CD4-positive, alpha-beta T cell (primary cell): ENCODE results near the gene CACNA2D2. TPM values are rescaled to one million over a fixed set of nuclear protein-coding genes. Genes with fewer than 3 reads are reported as not detected.
A peak's percentile ranks its signal among the peaks of the same experiment; 100 is the strongest.

Experiments
- ATAC-seq: fragments of 200-7000 bp; cut with Tn5 transposase; one replicate; pipeline ENCODE4 v1.10.0; 2022; ENCODE audit warnings: mild to moderate bottlenecking; ENCODE audit not compliant: poor library complexity
- CTCF ChIA-PET: fragments of 350-600 bp; sonication (Branson Sonifier 250); formaldehyde crosslinking; loops from one replicate; lab custom pipeline; 2021; ENCODE audit warnings: antibody characterized with exemption, inconsistent platforms; lab: Charles Lee
- POLR2A ChIA-PET: fragments of 350-600 bp; sonication (Branson Sonifier 250); formaldehyde crosslinking; loops from one replicate; lab custom pipeline; 2021; ENCODE audit warnings: antibody characterized with exemption, inconsistent platforms; lab: Charles Lee
- DNase-seq, 14 experiments: peaks; one replicate each; pipeline ENCODE4 v3.0.0-alpha.2; 2013 to 2020; ENCODE audit warnings: mixed read lengths in 2 of 14
- H3K27ac ChIP-seq, 2 donors: one replicate each; pipeline versions ENCODE4 v1.5.1 to v1.7.0; 2013; ENCODE audit warnings: low read length in 2 of 2, low read depth in 1 of 2, mild to moderate bottlenecking in 1 of 2
- H3K27me3 ChIP-seq, 2 experiments: 1 replicate in 1 of 2; 2 replicates in 1 of 2; pipeline versions ENCODE4 v1.6.1 to v1.7.0; 2013; ENCODE audit warnings: low read length in 2 of 2, control low read depth in 1 of 2, mild to moderate bottlenecking in 1 of 2, moderate library complexity in 1 of 2; ENCODE audit not compliant: insufficient read depth in 2 of 2, control insufficient read depth in 1 of 2
- H3K36me3 ChIP-seq: one replicate; pipeline ENCODE4 v1.6.1; 2013; ENCODE audit warnings: low read length, control low read depth; ENCODE audit not compliant: insufficient read depth
- H3K4me1 ChIP-seq: one replicate; pipeline ENCODE4 v1.6.1; 2013; ENCODE audit warnings: low read length, control low read depth; ENCODE audit not compliant: insufficient read depth
- H3K4me3 ChIP-seq: one replicate; pipeline ENCODE4 v1.5.1; 2013; ENCODE audit warnings: mild to moderate bottlenecking, low read length, moderate library complexity
- H3K9me3 ChIP-seq, 2 experiments: 1 replicate in 1 of 2; 2 replicates in 1 of 2; pipeline versions ENCODE4 v1.6.1 to v1.7.0; 2013; ENCODE audit warnings: low read length in 2 of 2, mild to moderate bottlenecking in 2 of 2, control low read depth in 1 of 2, moderate library complexity in 1 of 2; ENCODE audit not compliant: control insufficient read depth in 1 of 2, insufficient read depth in 1 of 2
- H3K27ac Mint-ChIP-seq: one replicate; pipeline ENCODE4 v1.8.0; 2020; ENCODE audit warnings: mixed read lengths
- H3K27me3 Mint-ChIP-seq: one replicate; pipeline ENCODE4 v1.8.0; 2021; ENCODE audit warnings: mixed read lengths
- H3K36me3 Mint-ChIP-seq: one replicate; pipeline ENCODE4 v1.8.0; 2021; ENCODE audit warnings: low read depth, mixed read lengths
- H3K4me1 Mint-ChIP-seq: one replicate; pipeline ENCODE4 v1.8.0; 2021; ENCODE audit warnings: low read depth, mixed read lengths
- H3K4me3 Mint-ChIP-seq: one replicate; pipeline ENCODE4 v1.8.0; 2020; ENCODE audit warnings: mild to moderate bottlenecking, mixed read lengths
- H3K9me3 Mint-ChIP-seq: one replicate; pipeline ENCODE4 v1.8.0; 2020; ENCODE audit warnings: mixed read lengths
- intact Hi-C, 2 experiments: fragments of 100-400 bp; cut with DNase I in 1 of 2; cut with micrococcal nuclease in 1 of 2; formaldehyde crosslinking; loops; one replicate each; pipeline versions ENCODE4 v1.15.1 to v1.9.0; 2023 to 2025; cut with DNase I, micrococcal nuclease
- total RNA-seq, 174 experiments: library from RNA in 2 of 174; stranded (reverse) in 2 of 174; gene quantifications; one replicate each; pipeline ENCODE4 v1.2.3 and lab custom pipeline; 2021 to 2026
- TF ChIP-seq, protein P1 (sequence below): fragments of 200-600 bp; IDR thresholded peaks from one replicate; pipeline ENCODE4 v1.8.0; 2022; ENCODE audit warnings: antibody characterized with exemption, mild to moderate bottlenecking

The CACNA2D2 gene
- total RNA-seq, 2 experiments from 2014 or later: 2.5 to 3.8 TPM

DNA sequence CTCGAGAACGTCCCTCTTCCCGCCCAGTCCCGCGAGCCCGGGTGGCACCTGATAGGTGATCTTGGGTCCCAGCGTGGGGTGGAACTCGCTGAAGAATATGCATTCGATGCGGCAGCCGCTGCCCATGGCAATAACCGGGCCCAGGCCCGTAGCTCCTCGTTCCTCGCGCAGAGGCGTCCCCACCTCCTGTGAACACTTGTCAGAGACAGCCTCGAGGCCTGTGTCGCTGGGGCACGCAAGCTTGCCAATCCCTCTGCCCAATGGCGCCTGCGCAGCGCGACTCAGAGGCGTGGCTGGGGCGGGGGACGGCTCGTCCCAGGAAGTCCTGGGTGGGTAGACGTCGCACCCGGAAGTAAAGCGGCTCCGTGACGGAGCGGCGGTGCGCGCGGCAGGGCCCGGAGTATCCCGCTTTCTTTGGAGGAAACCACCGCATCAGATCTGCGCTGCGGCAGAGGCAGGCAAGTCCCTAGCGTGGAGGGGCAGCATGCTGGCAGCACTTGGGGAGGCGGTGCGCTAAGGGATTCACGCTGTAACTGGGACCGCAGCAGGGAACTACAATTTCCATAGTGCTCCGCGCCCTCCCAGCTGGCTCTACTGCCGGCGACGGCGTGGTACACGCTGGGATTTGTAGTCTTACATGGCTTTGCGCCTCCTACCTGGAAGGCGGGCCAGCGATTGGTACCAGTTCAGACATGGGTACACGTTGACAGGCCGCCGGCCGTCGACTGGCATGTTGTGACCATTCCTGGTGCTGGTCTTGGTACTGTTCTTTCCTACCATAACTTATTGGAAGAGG lies 152.7 kb downstream of the CACNA2D2 start, which contains the start of the genes CYB561D2 and NPRL2:
TSS of gene CYB561D2 (plus strand) at position 336 of the 796 bp plus-strand sequence. CDS start 572 bp downstream, outside the sequence.
TSS of gene NPRL2 (minus strand) at position 249 of the 796 bp plus-strand sequence. CDS start at position 126, 123 bp downstream.
- Mint-ChIP-seq H3K4me1 (peaks cover 64% of the 10 kb centered on the region), H3K36me3 (peaks cover 63% of the 10 kb centered on the region), H3K4me3 (peak within 1 kb of the TSS; percentile 97), H3K9me3 (no peaks in the 10 kb centered on the region), H3K27ac (peak within 1 kb of the TSS; percentile 99), H3K27me3 (no peaks in the 10 kb centered on the region)
- intact Hi-C loops: loop anchor here (1.0 to 5.0 kb wide), 6 partner anchors 9 to 1152 kb away; partner anchors contain the start of genes TMEM115 (in 2 of the 2), DCAF1 (in 1 of the 2), IFRD2 (in 1 of the 2) and RBM15B (in 1 of the 2)
- TF ChIP-seq, protein P1, sequence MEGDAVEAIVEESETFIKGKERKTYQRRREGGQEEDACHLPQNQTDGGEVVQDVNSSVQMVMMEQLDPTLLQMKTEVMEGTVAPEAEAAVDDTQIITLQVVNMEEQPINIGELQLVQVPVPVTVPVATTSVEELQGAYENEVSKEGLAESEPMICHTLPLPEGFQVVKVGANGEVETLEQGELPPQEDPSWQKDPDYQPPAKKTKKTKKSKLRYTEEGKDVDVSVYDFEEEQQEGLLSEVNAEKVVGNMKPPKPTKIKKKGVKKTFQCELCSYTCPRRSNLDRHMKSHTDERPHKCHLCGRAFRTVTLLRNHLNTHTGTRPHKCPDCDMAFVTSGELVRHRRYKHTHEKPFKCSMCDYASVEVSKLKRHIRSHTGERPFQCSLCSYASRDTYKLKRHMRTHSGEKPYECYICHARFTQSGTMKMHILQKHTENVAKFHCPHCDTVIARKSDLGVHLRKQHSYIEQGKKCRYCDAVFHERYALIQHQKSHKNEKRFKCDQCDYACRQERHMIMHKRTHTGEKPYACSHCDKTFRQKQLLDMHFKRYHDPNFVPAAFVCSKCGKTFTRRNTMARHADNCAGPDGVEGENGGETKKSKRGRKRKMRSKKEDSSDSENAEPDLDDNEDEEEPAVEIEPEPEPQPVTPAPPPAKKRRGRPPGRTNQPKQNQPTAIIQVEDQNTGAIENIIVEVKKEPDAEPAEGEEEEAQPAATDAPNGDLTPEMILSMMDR: no peak
- Histone ChIP-seq H3K27ac (peak within 1 kb of the TSS; percentile 94 to 97), H3K4me1 (peaks cover 73% of the 10 kb centered on the region), H3K27me3 (no peaks in the 10 kb centered on the region), H3K9me3 (no peaks in the 10 kb centered on the region), H3K36me3 (peaks cover 58% of the 10 kb centered on the region), H3K4me3 (peak within 1 kb of the TSS; percentile 76)
- ChIA-PET CTCF (interaction anchor here (0.7 to 2.0 kb wide), 8 partner anchors 9 to 1039 kb away, joined by 3 to 12 read pairs (median 4); no protein-coding TSS in a partner anchor), POLR2A (interaction anchor here (0.6 to 4.9 kb wide), 27 partner anchors 9 to 1929 kb away, joined by 3 to 214 read pairs (median 5); partner anchors contain the start of genes C3orf18, GNAI2, HEMK1 and HYAL2)
- DNase-seq: peak; percentile 98 to 100 (median 99)
- peak; percentile 85 for ATAC-seq

DNA sequence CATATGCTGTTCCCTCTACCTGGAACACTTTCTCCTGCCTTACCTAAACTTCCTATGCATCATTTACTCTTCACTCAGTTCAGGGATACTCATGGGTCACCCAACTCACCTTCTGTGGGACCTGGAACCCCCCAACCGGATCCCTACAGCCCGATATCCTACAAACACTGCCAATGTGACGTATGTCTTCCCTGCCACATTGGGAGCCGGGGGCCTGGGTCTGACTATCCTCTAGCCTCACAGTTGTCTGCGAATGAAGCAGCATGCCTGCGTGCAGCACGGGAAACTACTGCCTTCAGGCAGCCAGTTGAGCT lies 153.3 kb downstream of the CACNA2D2 start:
- TF ChIP-seq, protein P1: no peak
- POLR2A ChIA-PET: interaction anchor here (0.7 to 4.9 kb wide), 23 partner anchors 9 to 1929 kb away, joined by 3 to 214 read pairs (median 6); partner anchors contain the start of genes C3orf18, GNAI2, HEMK1 and HYAL2
- Mint-ChIP-seq H3K27me3 (no peaks in the 10 kb centered on the region), H3K27ac (peak overlapping the region; percentile 99), H3K4me1 (peaks cover 68% of the 10 kb centered on the region), H3K9me3 (no peaks in the 10 kb centered on the region), H3K36me3 (peaks cover 57% of the 10 kb centered on the region), H3K4me3 (peak overlapping the region; percentile 97)
- no peaks in the 10 kb centered on the region for H3K27me3 ChIP-seq
- CTCF ChIA-PET: interaction anchor here (0.9 to 2.0 kb wide), 7 partner anchors 10 to 1039 kb away, joined by 3 to 12 read pairs (median 5); no protein-coding TSS in a partner anchor
- intact Hi-C loops: loop anchor here (2.0 to 5.0 kb wide), 5 partner anchors 13 to 1152 kb away; partner anchors contain the start of genes DCAF1 (in 1 of the 2), IFRD2 (in 1 of the 2) and RBM15B (in 1 of the 2)
- H3K36me3 ChIP-seq: peaks cover 52% of the 10 kb centered on the region
- H3K9me3 ChIP-seq: no peaks in the 10 kb centered on the region
- peak overlapping the region; percentile 94 to 97 for H3K27ac ChIP-seq
- DNase-seq (no peak), ATAC-seq (no peak)
- H3K4me1 ChIP-seq: peaks cover 74% of the 10 kb centered on the region
- H3K4me3 ChIP-seq: peak overlapping the region; percentile 76

DNA sequence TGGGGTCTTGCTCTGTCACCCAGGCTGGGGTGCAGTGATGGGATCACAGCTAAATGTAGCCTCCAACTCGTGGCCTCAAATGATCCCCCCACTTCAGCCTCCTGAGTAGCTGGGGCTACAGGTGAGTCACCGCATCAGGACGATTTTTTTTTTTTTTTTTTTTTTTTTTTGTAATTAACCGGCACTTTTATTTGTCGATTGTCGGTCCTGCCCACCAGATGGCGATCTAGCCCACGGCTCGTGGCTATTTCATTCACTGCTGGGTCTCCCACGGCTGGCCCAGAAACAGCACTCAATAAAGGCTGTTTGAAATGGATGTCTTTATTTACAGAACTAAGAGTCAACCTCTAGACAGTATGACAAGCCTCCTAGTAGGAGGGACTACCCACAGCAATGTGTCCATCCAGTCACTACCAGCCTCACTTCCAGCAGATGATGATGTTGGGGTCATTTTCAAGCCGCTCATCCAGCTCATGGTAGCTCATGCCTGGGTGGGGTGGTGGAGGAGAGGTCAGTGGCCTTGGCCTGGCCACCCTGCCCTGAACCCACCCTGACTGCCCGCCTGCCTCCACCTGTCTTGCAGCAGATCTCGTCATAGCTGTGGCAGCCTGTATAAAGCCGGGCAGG lies 156.1 kb downstream of the CACNA2D2 start:
- peak overlapping the region; percentile 74 for H3K4me3 Mint-ChIP-seq
- H3K27me3 ChIP-seq: no peaks in the 10 kb centered on the region
- CTCF ChIA-PET: interaction anchor here (0.6 to 2.1 kb wide), 25 partner anchors 8 to 1914 kb away, joined by 3 to 20 read pairs (median 4); partner anchors contain the start of genes HEMK1, HYAL2, HYAL3 and IFRD2
- H3K36me3 Mint-ChIP-seq: peaks cover 35% of the 10 kb centered on the region
- ATAC-seq (peak; percentile 6), DNase-seq (peak; percentile 55 to 92 (median 72))
- no peak overlapping the region for H3K4me3 ChIP-seq
- peaks cover 25% of the 10 kb centered on the region for H3K36me3 ChIP-seq
- peaks cover 64% of the 10 kb centered on the region for H3K4me1 Mint-ChIP-seq
- POLR2A ChIA-PET: interaction anchor here (0.8 to 4.9 kb wide), 6 partner anchors 8 to 195 kb away, joined by 3 to 214 read pairs (median 5); partner anchors contain the start of genes HYAL3, NAA80, RASSF1 and TMEM115
- TF ChIP-seq, protein P1: peak; percentile 72
- H3K27ac ChIP-seq: no peak overlapping the region
- H3K9me3 ChIP-seq: no peaks in the 10 kb centered on the region
- intact Hi-C loops: loop anchor here (1.0 to 5.0 kb wide), 2 partner anchors 195 to 265 kb away; partner anchors contain the start of gene CISH (in 2 of the 2)
- H3K9me3 Mint-ChIP-seq: no peaks in the 10 kb centered on the region
- H3K27me3 Mint-ChIP-seq: no peaks in the 10 kb centered on the region
- peak overlapping the region; percentile 80 for H3K27ac Mint-ChIP-seq
- peaks cover 73% of the 10 kb centered on the region for H3K4me1 ChIP-seq
